Activated B cell treated with CpG ODN at 0.5 μM for 24 hours (primary cell): ENCODE measurements around the gene HLA-DPA1. TPM values are rescaled to one million over a fixed set of nuclear protein-coding genes. Genes with fewer than 3 reads are reported as not detected.
"Not testable (repeated sequence)": the region's sequence is repeated elsewhere in the genome, so short reads cannot be mapped to it uniquely, and the experiment has no call there.

ENCODE experiments used
- ATAC-seq: fragments of 200-7000 bp; cut with Tn5 transposase; one replicate; pipeline ENCODE4 v1.10.0; 2021; ENCODE audit warnings: low read depth, mild to moderate bottlenecking, moderate library complexity
- CTCF ChIA-PET: fragments of 350-600 bp; sonication (Branson Sonifier 250); formaldehyde crosslinking; loops from one replicate; lab custom pipeline; 2021; ENCODE audit warnings: antibody characterized with exemption; lab: Charles Lee
- POLR2A ChIA-PET: fragments of 350-600 bp; sonication (Branson Sonifier 250); formaldehyde crosslinking; loops from one replicate; lab custom pipeline; 2021; ENCODE audit warnings: antibody characterized with exemption; lab: Charles Lee
- DNase-seq: peaks from one replicate; pipeline ENCODE4 v3.0.0; 2022
- H3K27ac Mint-ChIP-seq: one replicate; pipeline ENCODE4 v1.8.0; 2020; ENCODE audit warnings: mixed read lengths
- H3K27me3 Mint-ChIP-seq: one replicate; pipeline ENCODE4 v1.8.0; 2021; ENCODE audit warnings: mixed read lengths
- H3K36me3 Mint-ChIP-seq: one replicate; pipeline ENCODE4 v1.8.0; 2021; ENCODE audit warnings: low read depth, mixed read lengths
- H3K4me1 Mint-ChIP-seq: one replicate; pipeline ENCODE4 v1.8.0; 2021; ENCODE audit warnings: mixed read lengths
- H3K4me3 Mint-ChIP-seq: one replicate; pipeline ENCODE4 v1.8.0; 2020; ENCODE audit warnings: mild to moderate bottlenecking, mixed read lengths
- H3K9me3 Mint-ChIP-seq: one replicate; pipeline ENCODE4 v1.8.0; 2020; ENCODE audit warnings: mixed read lengths
- CTCF ChIP-seq: fragments of 200-600 bp; IDR thresholded peaks from one replicate; pipeline ENCODE4 v1.8.0; 2022; ENCODE audit warnings: antibody characterized with exemption, mild to moderate bottlenecking
- intact Hi-C: fragments of 100-400 bp; cut with micrococcal nuclease; formaldehyde crosslinking; loops from one replicate; pipeline ENCODE4 v1.15.1; 2024
- total RNA-seq: library from RNA; stranded (reverse); gene quantifications from 2 replicates; pipeline ENCODE4 v1.2.3, GENCODE V29; 2022

HLA-DPA1 gene
- total RNA-seq, 1 donor from 2014 or later: 718 TPM

GRCh38 chr6:33105916-33106871, 32.7 kb upstream of the HLA-DPA1 start:
- no peak for TF ChIP-seq CTCF
- no peaks in the 10 kb centered on the region for H3K36me3 Mint-ChIP-seq
- ChIA-PET CTCF (no interaction called here), POLR2A (no interaction called here)
- no peak overlapping the region for H3K4me3 Mint-ChIP-seq
- DNase-seq (no peak), ATAC-seq (no peak)
- intact Hi-C loops: no loop called here
- H3K4me1 Mint-ChIP-seq: peaks cover 3% of the 10 kb centered on the region
- H3K27ac Mint-ChIP-seq: no peak overlapping the region
- H3K27me3 Mint-ChIP-seq: no peaks in the 10 kb centered on the region
- H3K9me3 Mint-ChIP-seq: peaks cover 15% of the 10 kb centered on the region

- intact Hi-C loops: no loop called here
- ChIA-PET CTCF (no interaction called here), POLR2A (no interaction called here)
- TF ChIP-seq CTCF: no peak
- Mint-ChIP-seq H3K36me3 (no peaks in the 10 kb centered on the region), H3K4me3 (no peak overlapping the region), H3K27me3 (no peaks in the 10 kb centered on the region), H3K27ac (no peak overlapping the region), H3K9me3 (peaks cover 22% of the 10 kb centered on the region), H3K4me1 (peaks cover 3% of the 10 kb centered on the region)
- ATAC-seq (no peak), DNase-seq (no peak)
Measured at GRCh38 chr6:33105386-33105785, 31.9 kb upstream of the HLA-DPA1 start.

- Mint-ChIP-seq H3K27me3 (no peaks in the 10 kb centered on the region), H3K4me1 (peaks cover 3% of the 10 kb centered on the region), H3K9me3 (peaks cover 26% of the 10 kb centered on the region), H3K27ac (no peak overlapping the region), H3K36me3 (no peaks in the 10 kb centered on the region), H3K4me3 (no peak overlapping the region)
- POLR2A ChIA-PET: no interaction called here
- DNase-seq (no peak), ATAC-seq (no peak)
- intact Hi-C loops: no loop called here
- CTCF ChIA-PET: no interaction called here
- no peak for TF ChIP-seq CTCF
Measured at GRCh38 chr6:33104887-33105286, 31.4 kb upstream of the HLA-DPA1 start.

- H3K27me3 Mint-ChIP-seq: no peaks in the 10 kb centered on the region
- no peak for ATAC-seq
- intact Hi-C loops: no loop called here
- no peak overlapping the region for H3K4me3 Mint-ChIP-seq
- H3K27ac Mint-ChIP-seq: no peak overlapping the region
- ChIA-PET POLR2A (no interaction called here), CTCF (no interaction called here)
- TF ChIP-seq CTCF: no peak
- DNase-seq: no peak
- peaks cover 36% of the 10 kb centered on the region for H3K9me3 Mint-ChIP-seq
- H3K4me1 Mint-ChIP-seq: peaks cover 3% of the 10 kb centered on the region
- H3K36me3 Mint-ChIP-seq: peaks cover 5% of the 10 kb centered on the region
Measured at GRCh38 chr6:33103776-33104175, 30.3 kb upstream of the HLA-DPA1 start.

GRCh38 chr6:33101121-33101737, 27.8 kb upstream of the HLA-DPA1 start:
- ATAC-seq, H3K4me1 Mint-ChIP-seq, CTCF ChIA-PET, H3K4me3 Mint-ChIP-seq, H3K27ac Mint-ChIP-seq, intact Hi-C loops, POLR2A ChIA-PET, H3K27me3 Mint-ChIP-seq, DNase-seq, H3K36me3 Mint-ChIP-seq: not testable (repeated sequence)
- H3K9me3 Mint-ChIP-seq: peaks cover 43% of the 10 kb centered on the region
